Right cardiac atrium (tissue), 5 donors: ENCODE measurements around the gene MEF2D. TPM values are rescaled to one million over a fixed set of nuclear protein-coding genes. Genes with fewer than 3 reads are reported as not detected.
A peak's percentile ranks its signal among the peaks of the same experiment; 100 is the strongest.

Source experiments
- ATAC-seq, 2 donors: fragments of 200-7000 bp; cut with Tn5 transposase; one replicate each; pipeline versions ENCODE4 v1.8.0 to v1.9.1; 2020; ENCODE audit warnings: moderate library complexity in 2 of 2, mild to moderate bottlenecking in 1 of 2
- DNase-seq, 3 donors: peaks; one replicate each; pipeline ENCODE4 v3.0.0-alpha.2; 2020
- H3K27ac ChIP-seq: one replicate; pipeline ENCODE4 v1.5.1; 2013; ENCODE audit warnings: mild to moderate bottlenecking, low read length, control low read depth, moderate library complexity
- H3K27me3 ChIP-seq: one replicate; pipeline ENCODE4 v1.6.1; 2013; ENCODE audit not compliant: control insufficient read depth, insufficient read depth
- H3K4me1 ChIP-seq: one replicate; pipeline ENCODE4 v1.6.1; 2013; ENCODE audit warnings: low read length; ENCODE audit not compliant: control insufficient read depth, insufficient read depth
- H3K4me3 ChIP-seq: one replicate; pipeline ENCODE4 v1.5.1; 2013; ENCODE audit warnings: low read length, control low read depth
- H3K9me3 ChIP-seq: one replicate; pipeline ENCODE4 v1.6.1; 2013; ENCODE audit warnings: low read length; ENCODE audit not compliant: control insufficient read depth
- WGBS: extraction: QIAGEN DNeasy Blood & Tissue Kit; methylation state at CpG from one replicate; pipeline ENCODE4 v1.1.7; 2013; 5-methylcytosine and 5-hydroxymethylcytosine counted together
- intact Hi-C, 4 donors: fragments of 100-400 bp; cut with DNase I; formaldehyde crosslinking; loops; one replicate each; pipeline versions ENCODE4 v1.11.0 to v1.14.0; 2022 to 2023
- polyA plus RNA-seq: library from polyadenylated mRNA; stranded (reverse); fragments of 200-250 nt; gene quantifications from one replicate; pipeline ENCODE4 v1.2.3, GENCODE V29; 2013
- total RNA-seq, 4 donors: library from RNA; stranded (reverse); fragmentation: NEBNext Ultra II Directional; extraction: Animal tissue kit (Norgen Biotek cat#: 25700); gene quantifications; one replicate each; pipeline ENCODE4 v1.2.1, GENCODE V29; 2021
- donor health status: healthy with polysubstance abuse.
- donor health status: DM: no; HTN: yes; CAD: no.
- donor health status: DM: no; HTN: no; CAD: no.
- donor health status: DM: no; HTN: yes; CAD: no; lungs with severe emphysema.
- donor health status: DM: yes; HTN: yes; CAD: no.

MEF2D gene
- total and polyA plus RNA-seq, 5 donors: 53.0 to 99.2 (median 89.1) TPM

- intact Hi-C loops: no loop called here
- WGBS: 62% methylated on average over 9 of the region's 9 CpGs
Observed at GRCh38 chr1:156467385-156467784, 33.2 kb downstream of the MEF2D start.

GRCh38 chr1:156465747-156466365 lies 34.7 kb downstream of the MEF2D start:
- Histone ChIP-seq H3K27ac (no peak overlapping the region), H3K9me3 (no peaks in the 10 kb centered on the region), H3K4me3 (no peak overlapping the region), H3K4me1 (peaks cover 17% of the 10 kb centered on the region), H3K27me3 (no peaks in the 10 kb centered on the region)
- ATAC-seq (peak in 1 of 2 donors; percentile 14), DNase-seq (peak in 1 of 3 donors; percentile 75)
- WGBS: 44% methylated on average over 17 of the region's 17 CpGs
- intact Hi-C loops: no loop called here

More at GRCh38 chr1:156467385-156467784, 33.2 kb downstream of the MEF2D start:
- Histone ChIP-seq H3K27ac (no peak overlapping the region), H3K27me3 (no peaks in the 10 kb centered on the region), H3K4me1 (peaks cover 24% of the 10 kb centered on the region), H3K9me3 (no peaks in the 10 kb centered on the region), H3K4me3 (no peak overlapping the region)
- DNase-seq: no peak
- ATAC-seq: no peak

- intact Hi-C loops: loop anchor here in 1 of 4 donors (5.0 kb wide), 1 partner anchor 37 kb away; the partner anchor contains the start of gene MEF2D
- 77% methylated on average over 9 of the region's 9 CpGs for WGBS
- H3K27me3 ChIP-seq: no peaks in the 10 kb centered on the region
- H3K27ac ChIP-seq: peak overlapping the region; percentile 32
- H3K4me3 ChIP-seq: no peak overlapping the region
- H3K4me1 ChIP-seq: peaks cover 17% of the 10 kb centered on the region
- DNase-seq: no peak
- H3K9me3 ChIP-seq: no peaks in the 10 kb centered on the region
- ATAC-seq: no peak
Observed at GRCh38 chr1:156464825-156465452, 35.6 kb downstream of the MEF2D start.

- WGBS: 49% methylated on average over 3 of the region's 3 CpGs
- ATAC-seq: peak; percentile 12 to 20
- no peaks in the 10 kb centered on the region for H3K27me3 ChIP-seq
- no peak overlapping the region for H3K4me3 ChIP-seq
- H3K4me1 ChIP-seq: peaks cover 17% of the 10 kb centered on the region
- intact Hi-C loops: loop anchor here in 1 of 4 donors (5.0 kb wide), 1 partner anchor 38 kb away; the partner anchor contains the start of gene MEF2D
- H3K9me3 ChIP-seq: no peaks in the 10 kb centered on the region
- peak in 1 of 3 donors; percentile 57 for DNase-seq
- peak overlapping the region; percentile 32 for H3K27ac ChIP-seq
Observed at GRCh38 chr1:156464335-156464734, 36.2 kb downstream of the MEF2D start.

GRCh38 chr1:156463874-156464273 lies 36.7 kb downstream of the MEF2D start:
- H3K27ac ChIP-seq: peak overlapping the region; percentile 60
- intact Hi-C loops: loop anchor here in 1 of 4 donors (5.0 kb wide), 1 partner anchor 38 kb away; the partner anchor contains the start of gene MEF2D
- ATAC-seq: peak; percentile 33 to 47
- no peak overlapping the region for H3K4me3 ChIP-seq
- peaks cover 17% of the 10 kb centered on the region for H3K4me1 ChIP-seq
- DNase-seq: peak in 1 of 3 donors; percentile 65
- no peaks in the 10 kb centered on the region for H3K27me3 ChIP-seq
- WGBS: 61% methylated on average over 4 of the region's 4 CpGs
- H3K9me3 ChIP-seq: no peaks in the 10 kb centered on the region

- peak in 1 of 3 donors; percentile 60 for DNase-seq
- WGBS: 85% methylated on average over 20 of the region's 20 CpGs
- Histone ChIP-seq H3K27me3 (no peaks in the 10 kb centered on the region), H3K4me1 (peaks cover 15% of the 10 kb centered on the region), H3K27ac (no peak overlapping the region), H3K9me3 (no peaks in the 10 kb centered on the region), H3K4me3 (no peak overlapping the region)
- intact Hi-C loops: loop anchor here in 1 of 4 donors (5.0 kb wide), 1 partner anchor 39 kb away; the partner anchor contains the start of gene MEF2D
- ATAC-seq: no peak
Observed at GRCh38 chr1:156462954-156463795, 37.4 kb downstream of the MEF2D start.

- Histone ChIP-seq H3K27ac (peak overlapping the region; percentile 15), H3K9me3 (no peaks in the 10 kb centered on the region), H3K4me1 (peaks cover 16% of the 10 kb centered on the region), H3K27me3 (no peaks in the 10 kb centered on the region), H3K4me3 (no peak overlapping the region)
- 90% methylated on average over 17 of the region's 17 CpGs for WGBS
- no peak for ATAC-seq
- intact Hi-C loops: loop anchor here in 1 of 4 donors (5.0 kb wide), 1 partner anchor 40 kb away; the partner anchor contains the start of gene MEF2D
- no peak for DNase-seq
Observed at GRCh38 chr1:156461781-156462647, 38.6 kb downstream of the MEF2D start.

GRCh38 chr1:156461109-156461508 lies 39.5 kb downstream of the MEF2D start:
- no peak overlapping the region for H3K27ac ChIP-seq
- peaks cover 16% of the 10 kb centered on the region for H3K4me1 ChIP-seq
- H3K9me3 ChIP-seq: no peaks in the 10 kb centered on the region
- 40% methylated on average over 4 of the region's 4 CpGs for WGBS
- no peak overlapping the region for H3K4me3 ChIP-seq
- intact Hi-C loops: loop anchor here in 1 of 4 donors (5.0 kb wide), 1 partner anchor 41 kb away; the partner anchor contains the start of gene MEF2D
- ATAC-seq (no peak), DNase-seq (no peak)
- H3K27me3 ChIP-seq: no peaks in the 10 kb centered on the region

- no peaks in the 10 kb centered on the region for H3K27me3 ChIP-seq
- no peaks in the 10 kb centered on the region for H3K9me3 ChIP-seq
- H3K27ac ChIP-seq: peak overlapping the region; percentile 14
- H3K4me3 ChIP-seq: no peak overlapping the region
- WGBS: 78% methylated on average over 1 of the region's 1 CpG
- ATAC-seq (no peak), DNase-seq (no peak)
- intact Hi-C loops: loop anchor here in 1 of 4 donors (5.0 kb wide), 1 partner anchor 42 kb away; the partner anchor contains the start of gene MEF2D
- H3K4me1 ChIP-seq: peaks cover 14% of the 10 kb centered on the region
Observed at GRCh38 chr1:156460525-156460924, 40.0 kb downstream of the MEF2D start.

GRCh38 chr1:156458181-156458503 lies 42.4 kb downstream of the MEF2D start:
- Histone ChIP-seq H3K4me3 (no peak overlapping the region), H3K9me3 (no peaks in the 10 kb centered on the region), H3K27me3 (no peaks in the 10 kb centered on the region), H3K27ac (no peak overlapping the region), H3K4me1 (peaks cover 2% of the 10 kb centered on the region)
- ATAC-seq: no peak
- no peak for DNase-seq
- 80% methylated on average over 3 of the region's 3 CpGs for WGBS
- intact Hi-C loops: loop anchor here in 2 of 4 donors (5.0 kb wide), 3 partner anchors 39 to 149 kb away; partner anchors contain the start of gene NAXE (in 1 of the 2)
